HL-60 (cell line): ENCODE data around the gene ZNF618.

Experiments used
- DNase-seq, 2 experiments: peaks; one replicate each; pipeline ENCODE4 v3.0.0-alpha.2; 2010 to 2020; ENCODE audit warnings: low read depth in 1 of 2, low spot score in 1 of 2
- H3K27ac ChIP-seq: fragments of 250-450 bp; sonication (Bioruptor Pico); replicated peaks from 2 replicates; pipeline ENCODE4 v1.5.1; 2020; ENCODE audit warnings: mild to moderate bottlenecking, moderate library complexity
- H3K27me3 ChIP-seq: fragments of 250-450 bp; sonication (Bioruptor Pico); 2 replicates; pipeline ENCODE4 v1.5.1; 2021; ENCODE audit warnings: mild to moderate bottlenecking, moderate library complexity; ENCODE audit not compliant: insufficient read depth, poor library complexity, severe bottlenecking
- H3K4me3 ChIP-seq: replicated peaks from 2 replicates; pipeline ENCODE4 v1.5.1; 2011; ENCODE audit warnings: mild to moderate bottlenecking, control low read depth, low read length; ENCODE audit not compliant: insufficient read depth
- GABPA ChIP-seq: IDR thresholded peaks from 2 replicates; pipeline ENCODE4 v1.6.1; 2012; ENCODE audit warnings: low read depth
- POLR2AphosphoS5 ChIP-seq: IDR thresholded peaks from 2 replicates; pipeline ENCODE4 v1.6.1; 2012; ENCODE audit warnings: low read depth
- REST ChIP-seq: IDR thresholded peaks from 2 replicates; pipeline ENCODE4 v1.6.1; 2012; ENCODE audit warnings: low read depth; ENCODE audit not compliant: insufficient replicate concordance
- SPI1 ChIP-seq: IDR thresholded peaks from 2 replicates; pipeline ENCODE4 v1.6.1; 2012; ENCODE audit warnings: low read depth, mild to moderate bottlenecking, borderline replicate concordance
- TF ChIP-seq, protein P1 (sequence below): IDR thresholded peaks from one replicate; pipeline ENCODE4 v1.5.1; 2011; ENCODE audit warnings: low read length, control low read depth, inconsistent platforms; ENCODE audit not compliant: insufficient read depth

The ZNF618 gene

GRCh38 chr9:113948891-113949570, 72.9 kb downstream of the ZNF618 start:
- no peak for TF ChIP-seq GABPA
- TF ChIP-seq REST: no peak
- TF ChIP-seq, protein P1, sequence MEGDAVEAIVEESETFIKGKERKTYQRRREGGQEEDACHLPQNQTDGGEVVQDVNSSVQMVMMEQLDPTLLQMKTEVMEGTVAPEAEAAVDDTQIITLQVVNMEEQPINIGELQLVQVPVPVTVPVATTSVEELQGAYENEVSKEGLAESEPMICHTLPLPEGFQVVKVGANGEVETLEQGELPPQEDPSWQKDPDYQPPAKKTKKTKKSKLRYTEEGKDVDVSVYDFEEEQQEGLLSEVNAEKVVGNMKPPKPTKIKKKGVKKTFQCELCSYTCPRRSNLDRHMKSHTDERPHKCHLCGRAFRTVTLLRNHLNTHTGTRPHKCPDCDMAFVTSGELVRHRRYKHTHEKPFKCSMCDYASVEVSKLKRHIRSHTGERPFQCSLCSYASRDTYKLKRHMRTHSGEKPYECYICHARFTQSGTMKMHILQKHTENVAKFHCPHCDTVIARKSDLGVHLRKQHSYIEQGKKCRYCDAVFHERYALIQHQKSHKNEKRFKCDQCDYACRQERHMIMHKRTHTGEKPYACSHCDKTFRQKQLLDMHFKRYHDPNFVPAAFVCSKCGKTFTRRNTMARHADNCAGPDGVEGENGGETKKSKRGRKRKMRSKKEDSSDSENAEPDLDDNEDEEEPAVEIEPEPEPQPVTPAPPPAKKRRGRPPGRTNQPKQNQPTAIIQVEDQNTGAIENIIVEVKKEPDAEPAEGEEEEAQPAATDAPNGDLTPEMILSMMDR: no peak
- no peak for TF ChIP-seq POLR2AphosphoS5
- no peak for TF ChIP-seq SPI1
- Histone ChIP-seq H3K27me3 (no peaks in the 10 kb centered on the region), H3K4me3 (no peak overlapping the region), H3K27ac (no peak overlapping the region)
- no peak for DNase-seq

GRCh38 chr9:113949571-113950078, 73.5 kb downstream of the ZNF618 start:
- H3K27me3 ChIP-seq: no peaks in the 10 kb centered on the region
- H3K4me3 ChIP-seq: no peak overlapping the region
- no peak overlapping the region for H3K27ac ChIP-seq
- TF ChIP-seq, protein P1: no peak
- no peak for TF ChIP-seq GABPA
- TF ChIP-seq POLR2AphosphoS5: no peak
- TF ChIP-seq SPI1: no peak
- TF ChIP-seq REST: no peak
- no peak for DNase-seq

DNA sequence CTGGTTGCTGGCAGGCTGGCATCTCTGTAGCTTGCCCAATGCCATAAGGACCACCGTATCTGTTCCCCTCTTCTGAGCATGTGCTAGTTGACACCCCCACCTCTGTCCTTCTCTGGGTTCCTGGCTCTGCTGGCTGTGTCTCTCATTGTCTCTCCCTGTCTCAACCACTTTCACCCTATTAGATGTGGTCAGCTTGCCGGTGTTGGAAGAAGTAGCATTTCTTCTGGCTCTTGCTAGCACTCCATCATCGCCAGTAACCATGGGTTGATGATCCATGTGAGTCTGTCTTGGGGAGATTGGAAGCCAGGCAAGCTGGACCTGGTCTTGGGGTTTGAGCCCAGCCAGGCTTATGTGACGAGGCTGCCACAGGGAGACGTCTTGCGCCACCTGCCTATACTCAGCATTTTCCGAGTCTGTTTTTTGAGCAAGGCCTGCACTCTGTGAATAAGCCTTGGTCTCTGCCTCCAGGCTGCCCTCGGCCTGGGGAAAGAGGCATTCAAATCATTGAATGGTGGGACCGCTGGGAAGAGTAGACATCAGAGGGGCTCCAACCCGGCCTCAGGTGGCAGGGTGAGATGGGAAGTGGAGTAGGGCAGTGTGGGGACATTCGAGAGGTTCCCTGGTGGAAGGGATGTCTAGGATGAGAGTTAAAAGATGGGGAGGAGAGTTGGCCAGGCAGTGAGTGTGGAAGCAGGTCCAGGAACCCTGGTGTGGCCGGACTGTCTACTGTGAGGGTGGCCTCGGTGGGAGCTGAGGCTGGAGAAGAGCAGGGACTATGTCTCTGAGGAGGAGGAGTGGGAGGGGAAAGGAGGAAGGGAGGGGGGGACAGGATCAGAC, 74.3 kb downstream of the ZNF618 start:
- no peak for TF ChIP-seq SPI1
- no peak for TF ChIP-seq POLR2AphosphoS5
- TF ChIP-seq GABPA: no peak
- TF ChIP-seq, protein P1: no peak
- no peak for TF ChIP-seq REST
- Histone ChIP-seq H3K4me3 (no peak overlapping the region), H3K27ac (no peak overlapping the region), H3K27me3 (no peaks in the 10 kb centered on the region)
- DNase-seq: no peak
